ENCODE data around the gene COPS9. TPM values are rescaled to one million over a fixed set of nuclear protein-coding genes. Genes with fewer than 3 reads are reported as not detected.

The COPS9 gene
- total RNA-seq, 1 experiment from 2014 or later, result 473 TPM

DNA sequence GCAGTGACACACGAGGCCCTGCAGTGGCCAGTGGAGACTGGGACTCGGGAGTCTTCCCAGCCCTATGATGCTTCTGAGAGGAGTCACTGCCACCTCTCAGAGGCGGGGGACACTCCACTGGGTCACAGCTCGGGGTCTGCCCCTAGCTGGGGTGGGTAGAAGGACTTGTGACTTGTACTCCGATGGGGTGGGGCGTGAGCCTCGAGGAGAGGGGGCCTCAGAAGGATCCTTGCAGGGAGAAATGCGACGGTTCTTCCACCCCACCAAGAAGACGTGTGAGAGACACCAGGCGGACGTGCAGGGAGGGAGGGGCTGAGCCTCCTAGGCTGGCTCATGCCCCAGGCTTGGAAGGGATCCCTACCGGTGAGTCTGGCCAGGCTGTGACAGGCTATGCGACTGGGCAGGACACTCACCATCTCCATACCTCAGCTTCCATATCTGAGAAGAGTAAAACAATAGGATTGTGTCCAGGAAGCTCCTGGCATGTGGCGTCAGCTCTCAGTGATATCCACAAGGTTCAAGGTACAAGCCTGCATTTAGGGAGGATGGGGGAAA, 15.4 kb upstream of the COPS9 start:
- Histone ChIP-seq H3K4me3 (ENCODE audit: low read length) (no peak overlapping the region), H2AFZ (ENCODE audit: low read length) (no peak overlapping the region), H3K9me2 (replicated peaks; ENCODE audit: low read length) (no peaks in the 10 kb centered on the region), H3K36me3 (ENCODE audit: low read depth, low read length) (no peaks in the 10 kb centered on the region), H3K27me3 (ENCODE audit: low read length) (peaks cover 23% of the 10 kb centered on the region), H3F3A (ENCODE audit: low read length, unreplicated experiment) (no peaks in the 10 kb centered on the region), H3K27ac (ENCODE audit: low read length) (no peak overlapping the region), H4K20me1 (ENCODE audit: low read length) (no peaks in the 10 kb centered on the region), H3K4me1 (ENCODE audit: insufficient read depth, low read length) (no peaks in the 10 kb centered on the region), H3K9me3 (ENCODE audit: low read length) (no peaks in the 10 kb centered on the region), H3K79me2 (ENCODE audit: low read length) (no peaks in the 10 kb centered on the region), H3K4me2 (ENCODE audit: low read length) (no peak overlapping the region), H3K9ac (ENCODE audit: low read length) (no peak overlapping the region)
- intact Hi-C loops (cut with micrococcal nuclease), result loop anchor here (2.0 kb wide), 1 partner anchor 287 kb away; no protein-coding TSS in a partner anchor
- TF ChIP-seq EZH2phosphoT487 (IDR thresholded peaks at IDR 0.05; ENCODE audit: borderline replicate concordance, low read length) (no peak), EZH2 (IDR thresholded peaks at IDR 0.05; ENCODE audit: low read length, unreplicated experiment) (no peak)
- DNase-seq (peak; percentile 12), ATAC-seq (peak; percentile 56)
- CTCF ChIA-PET, result no interaction called here
- no TSS peak for BruUV-seq (replicated peaks)
- POLR2A ChIA-PET (ENCODE audit: unreplicated experiment), result no interaction called here

DNA sequence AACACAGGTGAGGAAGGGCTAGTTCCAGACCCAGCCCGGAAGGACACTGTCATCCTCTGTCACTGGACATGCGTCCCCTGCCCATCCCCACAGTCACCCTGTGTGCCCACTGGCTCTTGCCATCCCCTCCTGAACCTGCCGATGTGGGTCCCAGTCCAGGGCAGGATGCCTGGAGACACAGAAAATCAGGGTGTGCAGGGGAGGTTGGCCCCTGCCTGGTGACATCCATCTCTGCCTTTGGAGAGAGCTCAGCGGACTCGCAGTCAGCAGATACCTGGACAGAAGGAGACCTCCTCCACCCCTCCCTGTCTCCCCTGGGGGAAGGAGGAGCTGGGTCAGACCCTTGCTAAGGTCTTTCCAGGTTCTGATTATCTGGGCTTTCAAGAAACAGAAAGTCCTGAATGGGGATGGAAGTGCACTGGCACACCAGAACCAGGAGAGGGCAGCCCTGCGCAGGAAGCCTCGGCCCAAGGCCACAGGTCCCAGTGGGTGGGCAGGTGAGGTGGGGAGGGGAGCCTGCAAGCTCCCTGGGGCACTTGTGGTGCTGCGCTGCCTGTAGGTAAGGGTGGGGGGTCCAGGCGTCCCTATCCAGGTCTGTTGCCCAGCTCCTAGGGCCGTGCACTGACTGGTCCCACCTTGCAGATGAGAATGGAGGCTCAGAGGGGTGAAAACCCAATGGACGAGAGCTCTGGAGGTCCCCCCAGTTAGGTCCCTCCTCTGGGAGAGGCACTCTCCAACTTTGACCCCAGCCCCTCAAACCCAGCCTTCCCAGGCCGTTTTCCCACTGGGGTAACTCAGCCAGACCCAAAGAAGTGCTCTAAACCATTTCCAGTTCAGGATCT, 14.1 kb upstream of the COPS9 start:
- peak; percentile 55 for DNase-seq
- POLR2A ChIA-PET (ENCODE audit: unreplicated experiment), result interaction anchor here (0.6 kb wide), 1 partner anchor 214 kb away, joined by 4 read pairs; no protein-coding TSS in a partner anchor

DNA sequence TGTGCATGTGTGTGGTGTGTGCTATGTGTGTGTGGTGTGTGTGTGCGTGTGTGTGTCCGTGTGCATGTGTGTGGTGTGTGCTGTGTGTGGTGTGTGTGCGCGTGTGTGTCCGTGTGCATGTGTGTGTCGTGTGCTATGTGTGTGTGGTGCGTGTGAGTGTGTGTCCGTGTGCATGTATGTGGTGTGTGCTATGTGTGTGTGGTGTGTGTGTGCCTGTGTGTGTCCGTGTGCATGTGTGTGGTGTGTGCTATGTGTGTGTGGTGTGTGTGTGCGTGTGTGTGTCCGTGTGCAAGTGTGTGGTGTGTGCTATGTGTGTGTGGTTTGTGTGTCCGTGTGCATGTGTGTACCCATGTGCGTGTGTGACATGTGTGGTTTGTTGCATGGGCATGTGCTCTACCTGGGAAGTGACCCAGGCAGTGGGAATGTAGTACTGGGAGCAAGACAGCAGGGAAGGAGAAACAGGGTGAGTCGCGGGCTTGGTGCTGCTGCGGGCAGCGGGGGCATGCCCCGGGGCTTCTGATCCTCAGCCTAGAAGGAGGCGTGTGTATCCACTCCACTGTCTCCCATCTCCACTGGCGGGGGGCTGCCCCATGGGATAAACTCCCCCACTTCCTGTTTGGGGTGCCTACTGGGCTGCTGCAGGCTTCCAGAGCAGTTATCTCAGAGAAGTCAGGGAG, 11.9 kb upstream of the COPS9 start:
- CTCF ChIA-PET, result no interaction called here
- Histone ChIP-seq H3K79me2 (ENCODE audit: low read length) (no peaks in the 10 kb centered on the region), H3K9ac (ENCODE audit: low read length) (no peak overlapping the region), H3F3A (ENCODE audit: low read length, unreplicated experiment) (no peaks in the 10 kb centered on the region), H3K4me1 (ENCODE audit: insufficient read depth, low read length) (no peaks in the 10 kb centered on the region; the same call in 1 of the 2 replicates), H3K4me3 (ENCODE audit: low read length) (no peak overlapping the region), H3K4me2 (ENCODE audit: low read length) (no peak overlapping the region), H3K27me3 (ENCODE audit: low read length) (peaks cover 15% of the 10 kb centered on the region), H3K9me2 (replicated peaks; ENCODE audit: low read length) (no peaks in the 10 kb centered on the region), H2AFZ (ENCODE audit: low read length) (no peak overlapping the region), H3K9me3 (ENCODE audit: low read length) (no peaks in the 10 kb centered on the region), H3K36me3 (ENCODE audit: low read depth, low read length) (no peaks in the 10 kb centered on the region), H4K20me1 (ENCODE audit: low read length) (no peaks in the 10 kb centered on the region), H3K27ac (ENCODE audit: low read length) (no peak overlapping the region)
- no TSS peak for BruUV-seq (replicated peaks)
- DNase-seq (no peak), ATAC-seq (no peak)
- POLR2A ChIA-PET (ENCODE audit: unreplicated experiment), result no interaction called here
- TF ChIP-seq, protein P1, sequence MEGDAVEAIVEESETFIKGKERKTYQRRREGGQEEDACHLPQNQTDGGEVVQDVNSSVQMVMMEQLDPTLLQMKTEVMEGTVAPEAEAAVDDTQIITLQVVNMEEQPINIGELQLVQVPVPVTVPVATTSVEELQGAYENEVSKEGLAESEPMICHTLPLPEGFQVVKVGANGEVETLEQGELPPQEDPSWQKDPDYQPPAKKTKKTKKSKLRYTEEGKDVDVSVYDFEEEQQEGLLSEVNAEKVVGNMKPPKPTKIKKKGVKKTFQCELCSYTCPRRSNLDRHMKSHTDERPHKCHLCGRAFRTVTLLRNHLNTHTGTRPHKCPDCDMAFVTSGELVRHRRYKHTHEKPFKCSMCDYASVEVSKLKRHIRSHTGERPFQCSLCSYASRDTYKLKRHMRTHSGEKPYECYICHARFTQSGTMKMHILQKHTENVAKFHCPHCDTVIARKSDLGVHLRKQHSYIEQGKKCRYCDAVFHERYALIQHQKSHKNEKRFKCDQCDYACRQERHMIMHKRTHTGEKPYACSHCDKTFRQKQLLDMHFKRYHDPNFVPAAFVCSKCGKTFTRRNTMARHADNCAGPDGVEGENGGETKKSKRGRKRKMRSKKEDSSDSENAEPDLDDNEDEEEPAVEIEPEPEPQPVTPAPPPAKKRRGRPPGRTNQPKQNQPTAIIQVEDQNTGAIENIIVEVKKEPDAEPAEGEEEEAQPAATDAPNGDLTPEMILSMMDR (conservative IDR thresholded peaks at IDR 0.05; ENCODE audit: low read depth, low read length), result no peak
- TF ChIP-seq EZH2 (IDR thresholded peaks at IDR 0.05; ENCODE audit: low read length, unreplicated experiment), result no peak
- no peak for TF ChIP-seq EZH2phosphoT487 (IDR thresholded peaks at IDR 0.05; ENCODE audit: borderline replicate concordance, low read length)
- intact Hi-C loops (cut with micrococcal nuclease), result no loop called here

More for the DNA sequence above, 14.1 kb upstream of the COPS9 start:
- intact Hi-C loops (cut with micrococcal nuclease), result loop anchor here (2.0 kb wide), 1 partner anchor 289 kb away; no protein-coding TSS in a partner anchor
- TF ChIP-seq EZH2phosphoT487 (IDR thresholded peaks at IDR 0.05; ENCODE audit: borderline replicate concordance, low read length) (no peak), EZH2 (IDR thresholded peaks at IDR 0.05; ENCODE audit: low read length, unreplicated experiment) (no peak)
- TF ChIP-seq, protein P1 (conservative IDR thresholded peaks at IDR 0.05; ENCODE audit: low read depth, low read length), result peak; percentile 85
- no peaks in the 10 kb centered on the region for H3F3A ChIP-seq (ENCODE audit: low read length, unreplicated experiment)
- ATAC-seq, result peak; percentile 71
- H3K9me3 ChIP-seq (ENCODE audit: low read length), result no peaks in the 10 kb centered on the region
- no peaks in the 10 kb centered on the region for H4K20me1 ChIP-seq (ENCODE audit: low read length)
- H3K36me3 ChIP-seq (ENCODE audit: low read depth, low read length), result no peaks in the 10 kb centered on the region
- H3K9me2 ChIP-seq (replicated peaks; ENCODE audit: low read length), result no peaks in the 10 kb centered on the region
- peaks cover 23% of the 10 kb centered on the region for H3K27me3 ChIP-seq (ENCODE audit: low read length)
- no peaks in the 10 kb centered on the region for H3K4me1 ChIP-seq (ENCODE audit: insufficient read depth, low read length)
- no peak overlapping the region for H3K4me3 ChIP-seq (ENCODE audit: low read length)
- CTCF ChIA-PET, result no interaction called here
- no peak overlapping the region for H2AFZ ChIP-seq (ENCODE audit: low read length)
- H3K79me2 ChIP-seq (ENCODE audit: low read length), result no peaks in the 10 kb centered on the region
- no TSS peak for BruUV-seq (replicated peaks)
- no peak overlapping the region for H3K9ac ChIP-seq (ENCODE audit: low read length)
- H3K27ac ChIP-seq (ENCODE audit: low read length), result no peak overlapping the region
- no peak overlapping the region for H3K4me2 ChIP-seq (ENCODE audit: low read length)

Data from PC-3 (cell line).